K562 (cell line): ENCODE results near the gene ZBTB18. TPM values are rescaled to one million over a fixed set of nuclear protein-coding genes. Genes with fewer than 3 reads are reported as not detected.

Experiments
- ATAC-seq: fragments of 200-7000 bp; cut with Tn5 transposase; 3 replicates; pipeline ENCODE4 v1.9.1; 2020; ENCODE audit warnings: moderate library complexity
- BruUV-seq: library from RNA; stranded (reverse); fragments of 400-500 nt; replicated peaks from 2 replicates; lab custom pipeline; 2021; lab: Mats Ljungman, UMichigan
- CTCF ChIA-PET: fragments of 300-600 bp; formaldehyde crosslinking; extraction: SDS; loops from one replicate; lab custom pipeline; 2021; ENCODE audit warnings: low intra/inter-chr PET ratio; lab: Yijun Ruan, JAX
- POLR2A ChIA-PET: fragments of 300-600, 350-650 bp; sonication (Branson Sonifier 250); formaldehyde crosslinking; extraction: SDS; loops from one replicate; lab custom pipeline; 2021; ENCODE audit warnings: antibody characterized with exemption, inconsistent platforms; lab: Yijun Ruan, JAX
- DNase-seq, 4 experiments: peaks; one replicate each; pipeline versions ENCODE4 v3.0.0 to v3.0.0-alpha.2; 2011 to 2018; ENCODE audit warnings: low spot score in 3 of 4, mixed read lengths in 3 of 4; ENCODE audit errors: extremely low read depth in 1 of 4
- FAIRE-seq: peaks from 2 replicates; lab custom pipeline; 2011; peaks lifted over from hg19 to GRCh38; lab: Jason Lieb, UNC
- H2AFZ ChIP-seq: 2 replicates; pipeline ENCODE4 v1.6.0; 2011; ENCODE audit warnings: low read depth, low read length, control low read depth, inconsistent platforms
- H3K27ac ChIP-seq: fragments of 200-600 bp; 3 replicates; pipeline ENCODE4 v1.8.0; 2011; ENCODE audit warnings: low read depth, mild to moderate bottlenecking, control low read depth, inconsistent platforms, low read length, moderate library complexity, mixed read lengths; ENCODE audit errors: extremely low read depth
- H3K27me3 ChIP-seq, 2 experiments: fragments of 300-600 bp in 1 of 2; 2 replicates in 1 of 2; 3 replicates in 1 of 2; pipeline versions ENCODE4 v1.6.0 to v1.8.0; 2011; ENCODE audit warnings: inconsistent platforms in 2 of 2, low read length in 2 of 2, mild to moderate bottlenecking in 1 of 2, mixed read lengths in 1 of 2, moderate library complexity in 1 of 2; ENCODE audit not compliant: control insufficient read depth in 2 of 2, insufficient read depth in 2 of 2
- H3K36me3 ChIP-seq: fragments of 300-600 bp; 3 replicates; pipeline ENCODE4 v1.8.0; 2011; ENCODE audit warnings: mild to moderate bottlenecking, low read length, inconsistent platforms; ENCODE audit not compliant: control insufficient read depth, insufficient read depth
- H3K4me1 ChIP-seq, 2 experiments: fragments of 200-600 bp in 1 of 2; replicated peaks in 1 of 2; 2 replicates in 1 of 2; 3 replicates in 1 of 2; pipeline versions ENCODE4 v1.5.1 to v1.8.0; 2011; ENCODE audit warnings: inconsistent platforms in 2 of 2, low read length in 2 of 2, mild to moderate bottlenecking in 1 of 2, mixed read lengths in 1 of 2, moderate library complexity in 1 of 2; ENCODE audit not compliant: control insufficient read depth in 2 of 2, insufficient read depth in 2 of 2
- H3K4me2 ChIP-seq: 2 replicates; pipeline ENCODE4 v1.6.1; 2011; ENCODE audit warnings: low read length, control low read depth, inconsistent platforms, mixed read lengths; ENCODE audit not compliant: insufficient read depth
- H3K4me3 ChIP-seq: fragments of 200-600 bp; sonication (generic), shearing (Covaris generic); 2 replicates; pipeline ENCODE4 v1.5.1; 2016; ENCODE audit warnings: control low read depth, inconsistent platforms
- H3K79me2 ChIP-seq: fragments of 200-600 bp; 3 replicates; pipeline ENCODE4 v1.8.0; 2011; ENCODE audit warnings: low read length, inconsistent platforms; ENCODE audit not compliant: control insufficient read depth, insufficient read depth
- H3K9ac ChIP-seq, 2 experiments: 2 replicates each; pipeline versions ENCODE4 v1.6.0 to v1.6.1; 2011; ENCODE audit warnings: low read depth in 2 of 2, low read length in 2 of 2, control low read depth in 1 of 2, inconsistent platforms in 1 of 2, mild to moderate bottlenecking in 1 of 2, mixed read lengths in 1 of 2; ENCODE audit not compliant: insufficient read depth in 1 of 2
- H3K9me1 ChIP-seq: one replicate; pipeline ENCODE4 v1.6.0; 2011; ENCODE audit warnings: inconsistent platforms, mild to moderate bottlenecking, low read length, moderate library complexity; ENCODE audit not compliant: control insufficient read depth, insufficient read depth
- H3K9me3 ChIP-seq: replicated peaks from 2 replicates; pipeline ENCODE4 v1.5.1; 2011; ENCODE audit warnings: low read depth, low read length, inconsistent platforms; ENCODE audit not compliant: control insufficient read depth, insufficient read depth
- H4K20me1 ChIP-seq: replicated peaks from 2 replicates; pipeline ENCODE4 v1.6.1; 2011; ENCODE audit warnings: low read length, inconsistent platforms, mixed read lengths; ENCODE audit not compliant: control insufficient read depth, insufficient read depth
- BACH1 ChIP-seq: fragments of 200-800 bp; sonication (Bioruptor generic); IDR thresholded peaks from 2 replicates; pipeline ENCODE4 v1.6.1; 2016; ENCODE audit warnings: missing genetic modification characterization, missing compliant biosample characterization
- BRF2 ChIP-seq: IDR thresholded peaks from 3 replicates; pipeline ENCODE4 v1.6.1; 2011; ENCODE audit warnings: borderline replicate concordance, mild to moderate bottlenecking; ENCODE audit not compliant: insufficient read length, insufficient read depth
- DACH1 ChIP-seq: fragments of 450-650 bp; IDR thresholded peaks from 2 replicates; pipeline ENCODE4 v1.6.1; 2018; ENCODE audit not compliant: partially characterized antibody
- GATAD2A ChIP-seq: fragments of 450-650 bp; IDR thresholded peaks from 2 replicates; pipeline ENCODE4 v1.6.1; 2017
- HNRNPUL1 ChIP-seq: fragments of 200-400 bp; formaldehyde crosslinking; IDR thresholded peaks from 2 replicates; pipeline ENCODE4 v1.6.1; 2017; ENCODE audit warnings: low read length
- KDM1A ChIP-seq, 2 experiments: fragments of 450-650 bp; IDR thresholded peaks; 2 replicates each; pipeline ENCODE4 v1.6.1; 2016; ENCODE audit warnings: mild to moderate bottlenecking in 2 of 2
- LCOR ChIP-seq: sonication (generic); formaldehyde crosslinking; IDR thresholded peaks from 2 replicates; pipeline ENCODE4 v1.8.0; 2022; ENCODE audit warnings: mild to moderate bottlenecking, missing genetic modification reagents
- NFE2 ChIP-seq: IDR thresholded peaks from 2 replicates; pipeline ENCODE4 v1.6.1; 2014; ENCODE audit warnings: antibody characterized with exemption, low read depth
- NR2C2 ChIP-seq, 2 experiments: fragments of 200-800 bp in 1 of 2; sonication (Bioruptor generic) in 1 of 2; sonication (generic) in 1 of 2; formaldehyde crosslinking in 1 of 2; IDR thresholded peaks; 2 replicates each; pipeline versions ENCODE4 v1.6.1 to v1.8.0; 2016 to 2022; ENCODE audit warnings: mild to moderate bottlenecking in 1 of 2, missing compliant biosample characterization in 1 of 2, missing genetic modification characterization in 1 of 2, missing genetic modification reagents in 1 of 2
- RCOR1 ChIP-seq, 2 experiments: IDR thresholded peaks; 2 replicates each; pipeline ENCODE4 v1.6.1; 2012; ENCODE audit warnings: low read depth in 2 of 2, low read length in 2 of 2, borderline replicate concordance in 1 of 2, improper control_type of control experiment in 1 of 2
- TBL1XR1 ChIP-seq, 2 experiments: IDR thresholded peaks; 2 replicates each; pipeline ENCODE4 v1.6.1; 2012; ENCODE audit warnings: improper control_type of control experiment in 2 of 2, low read length in 2 of 2, mild to moderate bottlenecking in 1 of 2
- YBX1 ChIP-seq: fragments of 450-650 bp; IDR thresholded peaks from 2 replicates; pipeline ENCODE4 v1.7.1; 2016; ENCODE audit warnings: mild to moderate bottlenecking
- ZBED1 ChIP-seq: IDR thresholded peaks from 2 replicates; pipeline ENCODE4 v1.6.1; 2014
- ZBTB5 ChIP-seq: fragments of 450-650 bp; IDR thresholded peaks from 2 replicates; pipeline ENCODE4 v1.6.1; 2017; ENCODE audit warnings: antibody characterized with exemption
- WGBS: fragments of 100-300 bp; shearing (Covaris generic); methylation state at CpG from one replicate; pipeline ENCODE4 v1.1.6; 2016; ENCODE audit warnings: low coverage, mixed read lengths; ENCODE audit not compliant: insufficient coverage; ENCODE audit errors: missing lambda C conversion rate; 5-methylcytosine and 5-hydroxymethylcytosine counted together
- in situ Hi-C: fragments of 300-500 bp; cut with MboI; formaldehyde crosslinking; loops from 4 replicates; pipeline ENCODE4 v1.15.0; 2018; ENCODE audit warnings: inconsistent platforms, mixed read lengths
- intact Hi-C: fragments of 100-400 bp; cut with micrococcal nuclease; formaldehyde crosslinking; loops from 2 replicates; pipeline ENCODE4 v1.14.2; 2022
- polyA plus RNA-seq, 8 experiments: library from polyadenylated mRNA; depleted of rRNA in 4 of 8; stranded (reverse) in 5 of 8; unstranded in 3 of 8; fragments of >200 nt; fragmentation: Nextera tagmentation in 2 of 8; fragmentation: Illumina TruSeq in 1 of 8; extraction: Ambion mirVana in 2 of 8; extraction: Trizol in 1 of 8; gene quantifications; 2 replicates each; pipeline versions ENCODE4 v1.2.1 to v1.2.3, GENCODE V29; 2011 to 2014; ENCODE audit warnings: inconsistent platforms in 1 of 8, missing spikeins in 1 of 8
- total RNA-seq, 7 experiments: library from RNA; depleted of rRNA in 6 of 7; stranded (reverse); fragments of >200 nt in 6 of 7; fragmentation: Illumina TruSeq in 2 of 7; extraction: Trizol in 2 of 7; gene quantifications; 2 replicates each; pipeline versions ENCODE4 v1.2.1 to v1.2.3, GENCODE V29; 2011 to 2021; ENCODE audit warnings: low replicate concordance in 1 of 7
- TF ChIP-seq, protein P1 (sequence below): fragments of 250-450 bp; sonication (Bioruptor Pico); IDR thresholded peaks from 2 replicates; pipeline ENCODE4 v1.9.0; 2021; ENCODE audit warnings: mild to moderate bottlenecking, inconsistent platforms

ZBTB18 gene
- total and polyA plus RNA-seq, 9 of the 15 experiments (the other 6 are each of a cell fraction or from before 2014, with no cell fraction given): 0.13 to 2.6 (median 1.6) TPM

DNA sequence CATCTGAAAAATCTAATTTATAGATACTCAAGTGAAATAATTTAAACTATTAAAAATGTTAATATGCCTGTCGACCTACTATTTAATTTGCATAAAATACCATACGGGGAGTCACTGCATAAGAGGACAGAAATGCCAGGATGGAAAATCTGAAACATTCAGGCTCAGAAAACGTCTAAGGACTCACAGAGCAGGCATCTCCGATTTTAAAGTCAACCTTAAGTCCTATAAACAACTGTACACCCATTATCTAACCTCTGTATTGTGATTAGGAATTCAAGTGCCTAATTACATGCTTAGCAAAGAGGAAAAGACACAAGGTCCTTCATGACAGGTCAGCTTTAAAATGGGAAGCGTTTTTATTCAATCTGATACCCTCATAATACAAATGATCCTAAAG is 49.2 kb downstream of the ZBTB18 start:
- H3K4me2 ChIP-seq: no peak overlapping the region
- POLR2A ChIA-PET: no interaction called here
- peaks cover 53 to 71% of the 10 kb centered on the region in 2 experiments for H3K27me3 ChIP-seq
- no peak for TF ChIP-seq GATAD2A
- TF ChIP-seq RCOR1 (IDR thresholded peaks at IDR 0.05; ENCODE audit: borderline replicate concordance in 1 of 2, low read depth in 2 of 2, low read length in 2 of 2): no peak
- TF ChIP-seq BRF2: no peak
- no peak for TF ChIP-seq NR2C2 (CRISPR knock-in tag; IDR thresholded peaks at IDR 0.05)
- TF ChIP-seq NR2C2 (tag; IDR thresholded peaks at IDR 0.05): no peak
- TF ChIP-seq KDM1A (IDR thresholded peaks at IDR 0.05): no peak
- no peak for TF ChIP-seq NFE2
- no peak for TF ChIP-seq TBL1XR1 (IDR thresholded peaks at IDR 0.05; ENCODE audit: low read length in 2 of 2)
- no peak for TF ChIP-seq DACH1
- TF ChIP-seq BACH1: no peak
- TF ChIP-seq, protein P1, sequence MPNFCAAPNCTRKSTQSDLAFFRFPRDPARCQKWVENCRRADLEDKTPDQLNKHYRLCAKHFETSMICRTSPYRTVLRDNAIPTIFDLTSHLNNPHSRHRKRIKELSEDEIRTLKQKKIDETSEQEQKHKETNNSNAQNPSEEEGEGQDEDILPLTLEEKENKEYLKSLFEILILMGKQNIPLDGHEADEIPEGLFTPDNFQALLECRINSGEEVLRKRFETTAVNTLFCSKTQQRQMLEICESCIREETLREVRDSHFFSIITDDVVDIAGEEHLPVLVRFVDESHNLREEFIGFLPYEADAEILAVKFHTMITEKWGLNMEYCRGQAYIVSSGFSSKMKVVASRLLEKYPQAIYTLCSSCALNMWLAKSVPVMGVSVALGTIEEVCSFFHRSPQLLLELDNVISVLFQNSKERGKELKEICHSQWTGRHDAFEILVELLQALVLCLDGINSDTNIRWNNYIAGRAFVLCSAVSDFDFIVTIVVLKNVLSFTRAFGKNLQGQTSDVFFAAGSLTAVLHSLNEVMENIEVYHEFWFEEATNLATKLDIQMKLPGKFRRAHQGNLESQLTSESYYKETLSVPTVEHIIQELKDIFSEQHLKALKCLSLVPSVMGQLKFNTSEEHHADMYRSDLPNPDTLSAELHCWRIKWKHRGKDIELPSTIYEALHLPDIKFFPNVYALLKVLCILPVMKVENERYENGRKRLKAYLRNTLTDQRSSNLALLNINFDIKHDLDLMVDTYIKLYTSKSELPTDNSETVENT (CRISPR knock-in tag): no peak
- TF ChIP-seq HNRNPUL1: no peak
- TF ChIP-seq ZBTB5: no peak
- no peak for TF ChIP-seq YBX1
- no peak for TF ChIP-seq LCOR (CRISPR knock-in tag)
- TF ChIP-seq ZBED1: no peak
- H3K36me3 ChIP-seq: no peaks in the 10 kb centered on the region
- no peaks in the 10 kb centered on the region for H3K9me3 ChIP-seq
- H3K9ac ChIP-seq: no peak overlapping the region
- CTCF ChIA-PET: no interaction called here
- no peaks in the 10 kb centered on the region for H3K4me1 ChIP-seq
- FAIRE-seq: no peak
- H3K9me1 ChIP-seq: no peaks in the 10 kb centered on the region
- DNase-seq: no peak
- ATAC-seq: no peak
- no peak overlapping the region for H2AFZ ChIP-seq
- intact Hi-C loops: no loop called here
- no peaks in the 10 kb centered on the region for H4K20me1 ChIP-seq
- H3K4me3 ChIP-seq: no peak overlapping the region
- in situ Hi-C loops: no loop called here
- no peak overlapping the region for H3K27ac ChIP-seq
- under 1% methylated on average over 5 of the region's 5 CpGs for WGBS
- no peaks in the 10 kb centered on the region for H3K79me2 ChIP-seq
- BruUV-seq: no TSS peak
